NK-92 (cell line): ENCODE results near the gene KRT8.
"Not testable (repeated sequence)": the region's sequence is repeated elsewhere in the genome, so short reads cannot be mapped to it uniquely, and the experiment has no call there.

Experiments
- DNase-seq: peaks from one replicate; lab custom pipeline; 2025; ENCODE audit not compliant: unreplicated experiment; lab: John Stamatoyannopoulos, UW

Gene KRT8

DNA sequence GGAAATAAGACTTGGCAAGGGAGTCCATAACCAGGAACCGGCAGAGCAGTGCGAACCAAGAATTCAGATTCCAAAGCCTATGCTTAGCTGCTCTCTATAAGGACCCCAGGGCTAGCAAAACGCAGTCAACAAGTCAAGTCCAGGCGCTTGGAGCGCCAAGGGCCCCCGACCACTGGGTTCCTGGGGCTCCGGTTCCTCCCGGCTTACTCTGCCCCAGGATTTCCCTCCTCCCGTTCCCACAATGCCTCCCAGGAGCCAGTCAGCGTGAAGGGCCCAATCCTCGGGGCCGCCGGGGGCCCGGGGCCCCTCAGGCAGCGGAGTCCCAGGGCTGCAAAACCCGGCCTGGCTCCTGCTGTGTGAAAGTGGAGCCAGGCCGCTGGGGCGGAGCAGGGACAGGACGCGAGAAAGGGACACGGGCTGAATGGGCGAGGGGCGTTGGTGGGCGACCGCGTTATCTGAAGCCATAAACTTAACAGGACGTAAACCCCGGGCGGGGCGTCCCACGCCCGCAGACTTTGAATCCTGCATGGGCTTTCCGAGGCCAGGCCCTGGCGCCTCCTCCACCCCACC, 1.5 kb downstream of the KRT8 start:
- no peak for DNase-seq

- DNase-seq: no peak
These were observed 2.9 kb downstream of the KRT8 start for GRCh38 chr12:52901715-52902541.

GRCh38 chr12:52900896-52901714, 3.8 kb downstream of the KRT8 start:
- DNase-seq: no peak

DNA sequence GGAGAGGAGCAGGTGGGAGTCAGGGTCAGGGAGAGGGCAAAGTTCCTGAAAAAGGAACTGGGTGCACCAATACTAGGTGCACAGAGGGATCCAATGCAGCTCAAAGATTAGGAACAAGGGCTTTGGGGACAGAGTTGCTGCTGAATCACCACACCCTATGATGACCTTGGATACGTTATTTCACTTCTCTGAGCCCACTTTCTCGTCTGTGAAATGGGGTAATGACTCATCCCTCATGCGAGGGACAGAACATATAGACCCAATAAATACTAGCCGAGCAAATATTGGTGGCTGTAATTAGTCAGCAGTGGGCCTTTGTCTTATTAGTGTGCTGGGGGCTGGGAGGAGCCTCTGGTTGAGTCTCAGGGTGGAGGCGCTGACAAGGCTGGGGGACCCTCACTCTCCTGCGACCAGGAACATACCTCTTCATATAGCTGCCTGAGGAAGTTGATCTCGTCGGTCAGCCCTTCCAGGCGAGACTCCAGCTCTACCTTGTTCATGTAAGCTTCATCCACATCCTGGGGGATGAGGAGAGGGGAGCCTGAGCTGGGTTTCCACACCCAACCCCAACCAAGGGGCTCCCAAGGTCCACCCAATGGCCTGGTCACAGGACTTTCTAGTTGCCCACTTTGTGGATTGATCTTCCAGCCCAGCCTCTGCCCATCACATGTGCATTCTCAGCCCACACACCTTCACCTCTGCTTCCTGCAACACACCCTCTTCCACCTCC, 4.5 kb downstream of the KRT8 start:
- DNase-seq: no peak

DNA sequence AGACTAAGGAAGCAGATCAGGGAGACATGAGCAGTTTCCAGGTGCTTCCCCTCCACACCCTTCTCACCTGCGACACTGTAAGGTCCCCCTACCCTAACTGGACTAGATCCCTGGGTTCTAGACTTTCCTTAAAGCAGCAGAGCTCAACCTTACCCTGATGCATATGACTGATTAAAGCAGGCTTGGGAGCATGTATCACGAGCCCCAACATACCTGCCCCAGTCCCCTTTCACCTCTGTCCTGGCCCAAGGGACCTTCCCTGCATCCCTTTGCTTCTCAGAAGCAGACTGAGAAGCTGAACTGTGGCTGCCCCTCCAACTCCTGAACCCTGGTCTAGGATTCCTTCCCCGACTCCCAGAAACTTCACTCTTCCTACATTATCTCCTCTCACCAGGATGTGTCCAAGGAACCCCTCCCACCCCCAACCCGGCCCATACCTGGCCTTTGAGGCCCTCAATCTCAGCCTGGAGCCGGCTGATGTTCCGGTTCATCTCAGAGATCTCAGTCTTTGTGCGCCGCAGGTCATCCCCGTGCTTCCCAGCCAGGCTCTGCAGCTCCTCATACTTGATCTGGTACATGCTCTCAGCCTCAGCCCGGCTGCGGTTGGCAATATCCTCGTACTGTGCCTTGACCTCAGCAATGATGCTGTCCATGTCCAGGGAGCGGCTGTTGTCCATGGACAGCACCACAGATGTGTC, 5.4 kb downstream of the KRT8 start:
- no peak for DNase-seq

- no peak for DNase-seq
These were observed 8.4 kb downstream of the KRT8 start for GRCh38 chr12:52896190-52897100.

DNA sequence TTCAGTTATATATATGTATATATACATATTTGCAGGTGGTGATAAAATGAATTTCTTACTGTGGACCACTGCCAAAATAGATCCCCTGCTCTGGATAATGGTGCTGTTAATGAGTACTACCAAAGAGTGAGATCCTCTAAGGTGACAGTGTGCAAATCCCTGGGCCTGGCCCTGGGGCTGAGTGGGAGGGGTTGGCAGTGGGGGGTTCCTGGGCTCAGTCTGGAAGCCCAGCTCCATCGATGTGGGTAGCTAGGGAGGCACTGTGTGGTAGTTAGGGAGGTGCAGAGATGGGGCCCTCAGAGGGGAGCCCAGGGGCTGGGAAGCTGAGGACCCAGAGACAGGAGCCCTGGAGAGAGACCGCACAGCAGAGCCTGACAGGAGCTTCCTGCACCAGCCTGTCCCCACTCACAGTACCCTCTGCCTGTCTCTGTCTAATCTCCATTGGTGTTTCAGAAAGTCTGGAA, 9.1 kb downstream of the KRT8 start:
- DNase-seq: no peak

GRCh38 chr12:52892974-52893373, 11.9 kb downstream of the KRT8 start:
- no peak for DNase-seq

GRCh38 chr12:52892207-52892852, 12.5 kb downstream of the KRT8 start:
- no peak for DNase-seq

DNA sequence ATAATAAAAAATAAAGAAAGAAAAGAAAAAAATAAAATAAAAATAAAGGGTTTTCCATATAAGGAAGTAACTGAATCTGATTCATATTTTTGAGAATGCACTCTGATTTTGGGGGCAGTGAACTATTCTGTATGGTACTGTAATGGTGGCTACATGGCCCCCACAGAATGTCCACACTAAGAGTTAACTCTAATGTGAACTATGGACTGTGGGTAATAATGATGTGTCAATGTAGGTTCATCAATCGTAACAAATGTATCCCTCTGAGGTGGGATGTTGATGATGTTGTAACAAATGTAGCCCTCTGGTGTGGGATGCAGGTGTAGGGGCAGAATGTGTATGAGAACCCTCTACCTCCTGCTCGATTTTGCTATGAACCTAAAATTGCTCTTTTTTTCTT, 13.8 kb downstream of the KRT8 start:
- no peak for DNase-seq

- DNase-seq: no peak
These were observed 14.5 kb downstream of the KRT8 start for GRCh38 chr12:52890417-52890816.

DNA sequence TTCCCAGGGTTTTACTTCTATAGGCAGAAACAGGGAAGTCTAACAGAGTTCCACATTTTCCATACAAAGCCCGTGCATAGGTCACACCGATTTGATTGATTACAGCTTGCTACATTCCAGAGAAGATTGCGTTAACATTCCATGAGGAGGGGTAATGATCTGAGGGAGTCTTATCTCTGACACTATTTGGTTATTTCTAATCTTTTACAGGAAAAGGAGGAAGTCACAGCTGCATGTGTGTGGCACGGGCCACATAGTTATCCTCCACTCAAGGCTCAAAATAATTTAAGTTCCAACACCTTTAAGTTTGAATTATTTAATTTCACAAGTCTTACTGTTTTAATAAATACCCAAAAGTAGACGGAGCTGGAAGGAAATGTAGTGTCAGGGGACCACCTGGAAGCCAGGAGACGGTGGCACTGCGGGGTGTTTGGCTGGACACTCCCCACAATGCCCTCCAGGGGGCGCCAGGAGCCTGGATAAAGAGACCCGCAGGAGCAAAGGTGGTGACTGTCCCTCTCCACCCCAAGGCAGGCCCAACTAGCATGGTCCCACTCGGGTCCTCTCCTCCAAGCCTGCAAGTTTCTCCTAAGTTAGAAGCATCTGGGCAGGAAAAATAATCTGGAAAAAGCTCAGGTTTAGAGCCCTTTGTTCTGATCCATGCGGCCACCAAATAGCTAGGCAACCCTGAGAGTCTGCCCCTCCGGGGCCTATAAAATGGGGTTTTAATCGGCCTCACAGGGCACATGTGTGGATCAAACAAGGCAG, 20.2 kb downstream of the KRT8 start:
- DNase-seq: no peak

- DNase-seq: not testable (repeated sequence)
These were observed 24.4 kb downstream of the KRT8 start for GRCh38 chr12:52880499-52880898.

GRCh38 chr12:52879394-52880351, 25.2 kb downstream of the KRT8 start:
- no peak for DNase-seq

GRCh38 chr12:52878507-52879393, 26.1 kb downstream of the KRT8 start:
- DNase-seq: no peak

DNA sequence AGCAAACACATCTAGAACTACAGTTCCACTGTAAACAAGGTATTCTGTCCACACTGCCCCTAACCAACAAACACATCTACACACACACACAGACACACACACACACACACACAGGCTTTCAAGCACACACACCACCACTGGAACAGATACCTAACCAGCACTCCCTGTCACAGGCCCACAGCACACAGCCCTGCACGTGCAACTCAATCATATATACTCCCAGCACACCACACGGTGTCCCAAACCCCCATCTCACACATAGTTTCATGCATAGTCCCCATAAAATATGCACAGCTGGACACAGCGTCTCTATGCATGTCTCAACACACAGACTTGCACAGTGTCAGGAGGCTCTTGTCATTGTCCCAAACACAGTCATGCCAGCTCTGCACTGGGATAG, 27.6 kb downstream of the KRT8 start:
- no peak for DNase-seq
